Renal cortex interstitium (tissue), 15 donors: ENCODE measurements around the gene RFX6. TPM values are rescaled to one million over a fixed set of nuclear protein-coding genes. Genes with fewer than 3 reads are reported as not detected.
"Not testable (repeated sequence)": the region's sequence is repeated elsewhere in the genome, so short reads cannot be mapped to it uniquely, and the experiment has no call there.

ENCODE experiments used
- DNase-seq, 11 donors: peaks; one replicate each; pipeline ENCODE4 v3.0.0-alpha.2; 2013; ENCODE audit warnings: low read depth in 9 of 11, low spot score in 4 of 11; ENCODE audit errors: extremely low read depth in 1 of 11
- long read RNA-seq, 16 experiments: transcript quantifications; one replicate each; lab custom pipeline, GENCODE V29; 2026
- polyA plus RNA-seq, 3 donors: library from polyadenylated mRNA; unstranded; fragments of 120-200 nt; gene quantifications; one replicate each; pipeline ENCODE4 v1.2.1, GENCODE V29; 2013; ENCODE audit not compliant: insufficient read length in 3 of 3

The RFX6 gene, protein sequence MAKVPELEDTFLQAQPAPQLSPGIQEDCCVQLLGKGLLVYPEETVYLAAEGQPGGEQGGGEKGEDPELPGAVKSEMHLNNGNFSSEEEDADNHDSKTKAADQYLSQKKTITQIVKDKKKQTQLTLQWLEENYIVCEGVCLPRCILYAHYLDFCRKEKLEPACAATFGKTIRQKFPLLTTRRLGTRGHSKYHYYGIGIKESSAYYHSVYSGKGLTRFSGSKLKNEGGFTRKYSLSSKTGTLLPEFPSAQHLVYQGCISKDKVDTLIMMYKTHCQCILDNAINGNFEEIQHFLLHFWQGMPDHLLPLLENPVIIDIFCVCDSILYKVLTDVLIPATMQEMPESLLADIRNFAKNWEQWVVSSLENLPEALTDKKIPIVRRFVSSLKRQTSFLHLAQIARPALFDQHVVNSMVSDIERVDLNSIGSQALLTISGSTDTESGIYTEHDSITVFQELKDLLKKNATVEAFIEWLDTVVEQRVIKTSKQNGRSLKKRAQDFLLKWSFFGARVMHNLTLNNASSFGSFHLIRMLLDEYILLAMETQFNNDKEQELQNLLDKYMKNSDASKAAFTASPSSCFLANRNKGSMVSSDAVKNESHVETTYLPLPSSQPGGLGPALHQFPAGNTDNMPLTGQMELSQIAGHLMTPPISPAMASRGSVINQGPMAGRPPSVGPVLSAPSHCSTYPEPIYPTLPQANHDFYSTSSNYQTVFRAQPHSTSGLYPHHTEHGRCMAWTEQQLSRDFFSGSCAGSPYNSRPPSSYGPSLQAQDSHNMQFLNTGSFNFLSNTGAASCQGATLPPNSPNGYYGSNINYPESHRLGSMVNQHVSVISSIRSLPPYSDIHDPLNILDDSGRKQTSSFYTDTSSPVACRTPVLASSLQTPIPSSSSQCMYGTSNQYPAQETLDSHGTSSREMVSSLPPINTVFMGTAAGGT
- under 1 TPM in 2 of 3 donors, not detected in 1; 0.05 to 0.08 TPM for polyA plus RNA-seq
- long read RNA-seq, donor 1: 0 reads
- long read RNA-seq, donor 2: 0 reads
- long read RNA-seq, donor 3: 0 reads
- long read RNA-seq, donor 4: 0 reads
- long read RNA-seq, donor 5: 0 reads
- long read RNA-seq, donor 6: 0 reads
- long read RNA-seq, donor 7: 0 reads
- long read RNA-seq, donor 8: 0 reads
- long read RNA-seq, donor 9: 0 reads
- long read RNA-seq, donor 10: 0 reads
- long read RNA-seq, donor 11: 0 reads
- long read RNA-seq, donor 12: 0 reads
- long read RNA-seq, donor 13: 0 reads
- long read RNA-seq, donor 14: 0 reads
- long read RNA-seq, donor 15: 0 reads
- long read RNA-seq, donor 16: 0 reads

DNA sequence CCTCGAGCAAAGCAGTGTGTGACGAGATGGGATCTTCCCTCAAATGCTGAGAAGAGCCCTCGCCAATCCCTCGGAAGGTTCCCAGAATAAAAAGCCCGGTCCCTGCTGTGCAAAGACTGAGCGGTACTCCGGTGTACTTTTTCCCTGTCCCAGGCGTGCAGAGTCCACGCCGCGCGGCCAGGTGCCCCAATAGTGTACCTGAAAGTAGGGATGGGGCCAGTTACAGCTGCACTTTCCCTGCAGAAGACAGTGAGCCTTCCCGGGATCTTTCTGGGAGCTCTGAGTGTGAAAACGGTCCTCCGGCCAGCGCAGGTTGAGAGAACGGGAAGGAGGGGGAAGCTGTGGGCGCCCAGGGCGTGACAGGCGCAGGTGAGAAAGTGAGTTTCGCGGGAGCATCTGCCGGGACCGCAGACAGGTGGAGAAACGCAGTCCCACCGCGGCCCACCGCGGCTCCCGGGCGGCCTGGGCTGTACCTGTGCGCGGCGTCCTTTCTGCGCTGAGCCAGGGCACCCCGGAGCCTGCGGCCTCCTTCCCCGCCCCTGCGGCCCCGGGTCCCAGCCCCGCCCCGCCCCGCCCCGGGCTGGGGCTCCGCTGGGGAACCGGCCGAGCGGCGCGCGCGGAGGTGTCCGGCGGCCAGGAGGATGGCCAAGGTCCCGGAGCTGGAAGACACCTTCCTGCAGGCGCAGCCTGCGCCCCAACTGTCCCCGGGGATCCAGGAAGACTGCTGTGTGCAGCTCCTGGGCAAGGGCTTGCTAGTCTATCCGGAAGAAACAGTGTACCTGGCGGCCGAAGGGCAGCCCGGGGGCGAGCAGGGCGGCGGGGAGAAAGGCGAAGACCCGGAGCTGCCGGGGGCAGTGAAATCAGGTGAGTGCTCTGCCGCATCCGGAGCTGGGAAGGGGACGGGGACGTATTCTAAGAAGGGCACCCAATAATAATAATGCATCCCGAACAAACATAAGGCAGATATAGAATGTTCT is at the start of gene RFX6:
Gene RFX6 (plus strand): TSS at position 608 of the 977 bp plus-strand sequence. CDS start 34 bp downstream, at position 642.
- no peak for DNase-seq

DNA sequence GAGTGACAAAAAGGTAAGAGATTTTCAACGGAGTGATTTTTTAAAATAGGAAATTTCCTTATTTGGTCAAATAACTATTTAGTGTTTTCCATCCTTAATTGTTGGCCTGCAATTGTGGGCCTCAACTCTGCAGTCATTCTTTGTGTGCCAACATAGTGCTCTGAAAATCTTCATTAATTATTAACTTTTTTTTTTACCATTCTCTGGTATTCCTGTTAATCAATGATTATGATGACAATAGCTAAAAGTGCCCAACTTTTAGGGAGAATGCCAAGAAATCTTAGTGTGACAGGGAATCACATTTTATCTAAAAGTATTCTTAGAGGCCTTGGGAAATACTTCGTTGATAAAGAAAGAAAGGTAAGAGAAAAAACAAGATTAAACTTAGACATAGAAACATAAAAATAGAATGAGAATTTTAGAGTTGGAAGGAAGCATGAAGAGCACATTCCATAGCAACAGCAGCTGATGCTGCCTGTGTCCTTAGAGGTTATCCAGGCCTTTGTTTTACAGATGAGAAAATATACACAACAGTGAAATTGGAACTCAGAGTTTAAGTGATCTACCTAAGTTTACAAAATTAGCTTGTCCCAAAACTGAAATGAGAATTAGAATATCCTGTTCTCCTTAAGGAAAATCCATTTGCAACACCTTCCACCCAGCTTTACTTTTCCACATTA is 49.3 kb upstream of the RFX6 start:
- no peak for DNase-seq

DNA sequence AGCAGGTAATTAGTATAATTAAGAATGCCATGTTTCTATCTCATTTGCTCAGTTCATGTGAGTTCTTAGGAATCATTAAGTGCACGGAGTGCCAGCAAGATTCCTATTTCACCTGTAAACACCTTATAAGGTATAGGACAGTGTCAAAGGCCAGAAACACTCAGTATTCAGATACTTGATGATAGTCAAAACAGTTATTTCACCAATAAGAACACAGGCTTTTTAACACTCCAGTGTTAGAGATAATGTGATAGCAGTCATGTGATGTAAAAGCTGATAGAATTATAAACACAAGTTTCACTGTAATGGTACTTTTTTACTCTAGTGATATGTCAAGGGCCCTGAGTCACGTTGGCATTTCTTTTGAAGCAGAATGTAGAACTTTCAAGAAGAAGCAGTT is 48.1 kb upstream of the RFX6 start, which contains the start of gene GPRC6A:
Gene GPRC6A (minus strand): TSS at position 101 of the 400 bp plus-strand sequence. CDS start 70 bp downstream, at position 31.
- no peak for DNase-seq

DNA sequence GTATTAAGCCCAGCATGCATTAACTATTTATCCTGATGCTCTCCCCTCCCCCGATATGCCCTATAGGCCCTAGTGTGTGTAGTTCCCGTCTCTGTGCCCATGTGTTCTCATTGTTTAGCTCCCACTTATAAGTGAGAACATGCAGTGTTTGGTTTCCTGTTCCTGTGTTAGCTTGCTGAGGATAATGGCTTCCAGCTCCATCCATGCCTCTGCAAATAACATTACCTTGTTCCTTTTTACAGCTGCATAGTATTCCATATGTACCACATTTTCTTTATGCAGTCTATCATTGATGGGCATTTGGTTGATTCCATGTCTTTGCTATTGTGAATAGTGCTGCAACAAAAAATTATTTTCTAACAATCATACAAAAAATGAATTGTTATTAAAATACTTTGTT is 42.5 kb upstream of the RFX6 start:
- not testable (repeated sequence) for DNase-seq

DNA sequence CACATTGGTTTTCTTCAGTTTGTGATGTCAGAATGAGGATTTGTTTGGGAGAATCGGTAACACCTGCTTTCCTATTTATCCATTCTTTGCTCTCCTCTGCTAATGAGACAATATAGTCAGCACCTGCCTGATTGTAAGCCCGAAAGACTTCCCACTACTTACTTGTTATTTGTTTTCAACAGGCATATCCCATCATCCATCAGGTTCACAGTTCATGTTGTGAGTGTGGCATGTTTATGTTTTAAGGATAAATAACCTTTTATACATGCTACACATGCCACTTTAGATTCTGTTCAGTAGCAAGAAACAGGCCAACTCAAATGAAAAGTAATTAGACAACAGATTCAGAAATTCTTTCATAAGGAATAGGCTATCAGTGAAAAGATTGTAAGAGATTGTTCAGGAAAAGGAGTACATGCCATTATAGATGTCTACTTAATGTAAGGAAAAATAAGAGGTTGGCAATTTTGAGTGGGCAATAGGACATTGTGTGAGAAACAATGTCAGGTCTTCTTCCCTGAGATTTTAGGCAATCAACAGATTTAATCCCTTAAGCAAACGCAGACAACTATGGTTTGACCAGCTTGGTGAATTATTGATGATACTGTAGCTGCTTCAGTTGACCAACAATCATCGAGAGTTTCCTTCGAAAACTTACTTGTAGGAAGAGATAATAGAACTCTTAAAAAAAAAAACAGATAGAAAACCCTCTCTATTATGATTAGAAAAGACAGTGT is 40.3 kb upstream of the RFX6 start:
- DNase-seq: no peak

DNA sequence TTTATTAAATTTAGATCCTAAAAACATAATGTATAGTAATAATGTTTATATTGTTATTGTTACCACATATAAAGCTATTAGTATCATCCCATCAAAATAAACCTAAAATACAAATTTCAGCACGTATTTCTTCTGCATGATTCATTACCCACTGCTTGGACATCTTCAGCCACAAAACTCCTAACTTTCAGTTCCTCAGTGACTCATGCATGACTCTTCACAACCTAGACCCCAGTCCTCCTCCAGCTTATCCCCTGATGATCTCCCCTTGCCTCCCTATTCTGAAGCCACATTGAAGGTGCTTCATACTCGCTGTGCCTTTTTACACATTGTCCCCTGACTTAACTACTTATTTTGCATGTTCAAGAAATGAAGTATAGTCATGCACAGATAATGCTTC is 37.0 kb upstream of the RFX6 start:
- no peak for DNase-seq

DNA sequence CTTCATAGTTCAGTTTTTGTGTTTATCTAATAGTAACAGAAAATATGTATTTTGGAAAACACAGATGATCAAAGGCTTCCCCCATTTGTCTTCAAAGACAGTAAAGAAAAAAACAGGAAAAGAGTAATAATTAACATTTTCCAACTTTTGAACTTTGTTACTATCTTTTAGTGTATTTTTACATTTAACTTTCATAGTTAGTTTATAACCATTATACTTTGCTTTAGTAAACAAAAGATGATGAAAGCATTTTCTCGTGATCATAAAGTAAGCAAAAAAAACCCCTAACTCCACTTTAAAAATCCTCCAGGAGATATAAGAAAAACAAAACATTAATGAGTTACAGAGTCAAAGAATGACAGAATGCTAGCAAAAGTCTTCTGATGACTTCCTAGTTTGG is 34.6 kb upstream of the RFX6 start:
- DNase-seq: no peak

DNA sequence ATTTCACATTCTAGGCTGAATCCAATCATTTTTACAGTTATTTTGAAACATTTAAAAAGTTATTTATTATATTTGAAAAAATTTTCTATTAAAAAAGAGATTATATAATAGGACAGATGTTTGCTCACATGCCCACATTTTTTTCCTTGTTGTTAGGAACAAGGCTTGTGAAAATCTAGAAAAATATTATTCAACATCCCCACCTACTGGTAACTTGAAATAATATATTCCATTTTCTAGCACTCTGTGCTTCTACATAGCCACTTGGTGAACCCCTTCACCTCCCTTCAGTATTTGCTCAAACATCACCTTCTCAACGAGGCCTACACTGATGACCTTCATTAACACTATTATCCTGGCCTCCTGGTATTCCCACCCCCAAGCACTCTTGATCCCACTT is 29.8 kb upstream of the RFX6 start:
- DNase-seq: peak in 4 of 11 donors; percentile 7 to 36 (median 18)

DNA sequence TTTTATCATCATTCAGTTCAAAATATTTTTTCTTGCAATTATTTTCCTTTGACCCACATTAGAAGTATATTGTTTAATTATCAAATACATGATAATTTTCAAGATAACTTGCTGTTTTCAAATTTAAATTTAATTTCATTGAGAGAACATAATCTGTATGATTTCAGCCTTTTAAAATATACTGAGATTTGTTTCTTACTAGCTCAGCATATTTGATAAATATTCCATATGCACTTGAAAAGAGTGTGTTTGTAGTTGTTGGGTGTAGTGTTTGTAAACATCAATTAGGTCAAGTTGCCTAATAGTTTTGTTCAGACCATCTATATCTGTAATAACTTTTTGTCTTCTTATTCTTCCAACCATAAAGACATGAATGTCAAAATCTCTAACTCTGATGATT is 19.0 kb upstream of the RFX6 start:
- no peak for DNase-seq

DNA sequence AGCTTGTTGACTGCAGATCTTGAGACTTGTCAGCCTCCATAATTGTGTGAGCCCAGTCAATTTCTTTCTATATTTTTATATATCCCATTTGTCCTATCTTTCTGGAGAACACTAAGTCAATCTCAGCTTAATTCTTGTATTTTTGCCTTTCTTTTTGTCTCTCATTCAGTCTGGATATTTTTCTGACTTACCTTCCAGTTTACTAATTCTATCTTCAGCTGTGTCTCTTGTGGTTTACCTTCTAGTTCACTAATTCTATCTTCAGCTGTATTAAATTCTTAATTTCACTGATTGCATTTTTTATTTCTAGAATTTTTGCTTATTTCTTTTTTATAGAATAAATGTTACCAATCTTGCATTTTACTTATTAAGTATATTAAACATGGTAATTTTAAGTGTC is 17.8 kb upstream of the RFX6 start:
- DNase-seq: no peak

DNA sequence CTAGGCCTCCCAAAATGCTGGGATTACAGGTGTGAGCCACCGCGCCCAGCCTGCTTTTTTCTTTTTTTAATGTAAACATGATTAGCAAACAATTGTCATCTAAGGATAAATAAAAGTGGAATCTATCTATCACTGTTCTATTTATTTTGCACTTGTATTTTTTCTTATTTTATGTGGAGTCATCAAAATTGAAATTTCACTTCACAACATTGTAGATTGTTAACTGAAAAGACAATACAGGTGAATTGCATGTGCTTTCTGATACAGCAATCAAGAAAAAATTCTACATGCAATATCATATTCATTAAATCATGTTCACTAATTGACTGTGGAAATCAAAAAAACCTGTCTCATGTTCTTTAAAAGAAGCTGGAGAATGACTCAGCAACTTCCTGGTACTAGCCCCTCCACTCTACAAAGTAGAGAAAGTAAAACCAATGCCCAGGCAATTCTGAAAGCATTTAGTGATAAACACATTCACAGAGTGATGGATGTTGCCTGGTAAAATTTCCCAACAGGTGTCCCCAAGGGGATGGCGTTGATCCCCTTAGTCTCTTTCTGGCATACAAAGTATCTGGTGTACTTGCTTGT is 10.7 kb upstream of the RFX6 start:
- no peak for DNase-seq

DNA sequence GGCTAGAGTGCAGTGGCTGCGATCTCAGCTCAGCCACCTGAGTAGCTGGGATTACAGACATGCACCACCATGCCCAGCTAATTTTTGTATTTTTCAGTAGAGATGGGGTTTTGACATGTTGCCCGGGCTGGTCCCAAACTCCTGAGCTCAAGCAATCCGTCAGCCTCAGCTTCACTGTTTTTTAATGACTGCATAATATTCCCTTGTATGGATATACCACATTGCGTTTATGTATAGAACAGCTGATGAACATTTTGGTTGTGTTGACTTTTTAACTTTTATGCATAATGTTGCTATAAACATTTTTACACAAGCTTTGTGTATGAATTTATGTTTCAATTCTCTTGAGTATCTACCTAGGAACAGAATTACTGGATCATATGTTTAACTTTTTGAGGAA is 4.3 kb upstream of the RFX6 start:
- DNase-seq: no peak

DNA sequence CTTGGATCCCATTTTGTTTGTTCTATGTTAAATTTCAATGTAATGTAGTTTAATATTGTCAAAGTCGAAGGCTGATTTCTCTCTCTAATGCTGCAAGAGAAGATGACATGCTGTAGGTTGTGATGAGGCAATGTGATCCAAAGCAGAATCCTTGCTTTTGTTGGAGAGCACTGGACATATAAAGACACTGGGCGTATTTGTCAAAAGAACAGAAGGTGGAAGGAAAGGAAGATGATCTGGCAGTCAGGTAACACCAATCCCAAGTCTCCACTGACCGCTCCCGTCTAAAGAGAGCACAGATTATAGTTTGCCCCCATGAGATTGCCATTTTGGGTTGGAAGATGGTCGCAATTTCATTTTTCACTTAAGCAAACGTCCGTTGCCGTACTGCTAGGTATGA is 935 bp upstream of the RFX6 start:
- no peak for DNase-seq

DNA sequence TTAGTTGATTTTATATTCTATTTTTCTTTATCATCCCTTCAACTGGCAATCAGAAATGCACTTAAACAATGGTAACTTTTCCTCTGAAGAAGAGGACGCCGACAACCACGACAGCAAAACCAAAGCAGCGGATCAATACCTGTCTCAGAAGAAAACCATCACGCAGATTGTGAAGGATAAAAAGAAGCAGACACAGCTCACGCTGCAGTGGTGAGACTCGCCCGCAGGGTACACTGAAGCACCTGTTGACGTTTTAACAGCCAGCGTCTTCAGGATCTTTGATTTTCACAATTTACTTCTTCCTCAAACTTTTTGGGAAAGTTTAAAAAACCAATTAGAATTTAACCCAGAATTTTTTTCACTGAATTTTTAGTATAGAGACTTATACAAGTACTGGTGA is 701 bp downstream of the RFX6 start:
- DNase-seq: no peak

DNA sequence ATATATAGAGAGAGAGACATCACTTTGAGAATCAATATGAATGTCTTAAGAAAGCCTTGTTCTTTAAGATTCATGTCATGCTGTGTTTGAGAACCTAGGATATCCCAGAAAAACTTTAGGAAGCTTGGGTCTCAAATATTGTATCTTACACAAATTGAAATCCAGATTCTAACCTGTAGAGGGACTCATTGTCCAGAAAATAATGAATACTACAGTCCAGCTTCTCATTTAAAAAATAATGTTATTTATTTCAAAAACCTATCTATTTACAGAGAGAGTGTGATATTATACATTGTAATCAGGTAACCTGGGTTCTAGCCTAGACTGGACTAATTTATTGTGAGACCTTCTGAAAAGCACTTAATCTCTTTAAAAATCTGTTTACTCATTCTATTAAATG is 4.2 kb downstream of the RFX6 start:
- DNase-seq: no peak

DNA sequence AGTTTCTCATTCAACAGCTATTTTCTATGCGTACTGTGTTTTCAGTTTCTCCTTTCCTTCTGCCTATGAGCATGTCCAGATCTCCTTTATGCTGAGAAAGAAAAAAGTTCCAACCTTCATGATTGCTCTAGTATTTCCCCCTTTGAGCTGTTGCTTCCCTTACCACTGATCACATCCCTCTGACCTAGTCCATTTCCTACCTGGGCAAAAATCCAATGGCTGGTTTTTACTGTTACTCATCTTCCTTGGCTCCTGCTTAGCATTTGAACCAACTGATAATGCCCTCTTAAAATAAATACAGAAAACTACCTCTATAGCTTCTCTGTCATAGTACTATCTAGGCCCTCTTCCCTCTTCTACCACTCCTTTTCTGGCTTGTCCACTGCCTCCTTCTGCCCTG is 6.0 kb downstream of the RFX6 start:
- DNase-seq: no peak

DNA sequence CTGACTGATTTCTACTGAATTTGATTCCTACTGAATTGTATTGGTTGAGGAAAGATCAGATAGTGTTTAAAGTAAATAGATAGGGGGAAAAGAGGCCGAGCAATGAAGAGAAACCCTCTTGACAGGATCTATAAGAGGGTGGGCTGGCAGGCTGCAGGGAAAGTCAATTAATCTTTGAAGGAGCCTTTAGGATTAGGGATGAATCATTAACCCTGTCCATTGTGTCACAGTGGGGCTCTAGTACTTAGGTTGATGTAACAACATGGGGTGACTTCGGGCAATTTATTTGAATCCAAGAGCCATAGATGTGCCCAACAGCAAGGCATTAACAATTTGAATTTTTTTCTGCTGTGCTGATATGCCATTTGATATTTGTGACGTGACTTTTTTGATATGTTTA is 7.5 kb downstream of the RFX6 start:
- DNase-seq: peak in 1 of 11 donors; percentile 18
